GM18909 (cell line): ENCODE results near the gene GLOD4.
"Not testable (repeated sequence)": the region's sequence is repeated elsewhere in the genome, so short reads cannot be mapped to it uniquely, and the experiment has no call there.

Source experiments
- ATAC-seq: cut with Tn5 transposase; IDR thresholded peaks from one replicate; pipeline ENCODE4 v1.9.1; 2021; ENCODE audit warnings: mild to moderate bottlenecking; ENCODE audit not compliant: unreplicated experiment, poor library complexity

The GLOD4 gene

GRCh38 chr17:784143-784542, 2.1 kb upstream of the GLOD4 start:
- ATAC-seq: no peak

GRCh38 chr17:778096-778495, 4.0 kb downstream of the GLOD4 start:
- no peak for ATAC-seq

GRCh38 chr17:774313-774584, 7.8 kb downstream of the GLOD4 start:
- no peak for ATAC-seq

- no peak for ATAC-seq
Observed at GRCh38 chr17:773467-774312, 8.4 kb downstream of the GLOD4 start.

GRCh38 chr17:773016-773415, 9.1 kb downstream of the GLOD4 start:
- ATAC-seq: no peak

GRCh38 chr17:767076-767475, 15.0 kb downstream of the GLOD4 start:
- ATAC-seq: no peak

GRCh38 chr17:760371-760770, 21.7 kb downstream of the GLOD4 start:
- ATAC-seq: no peak

GRCh38 chr17:759964-760363, 22.1 kb downstream of the GLOD4 start:
- ATAC-seq: no peak

GRCh38 chr17:756010-756567, 26.0 kb downstream of the GLOD4 start:
- not testable (repeated sequence) for ATAC-seq

GRCh38 chr17:755319-755961, 26.6 kb downstream of the GLOD4 start:
- ATAC-seq: not testable (repeated sequence)

- ATAC-seq: no peak
Observed at GRCh38 chr17:753418-753817, 28.7 kb downstream of the GLOD4 start.

- no peak for ATAC-seq
Observed at GRCh38 chr17:752620-753219, 29.4 kb downstream of the GLOD4 start.

- peak; percentile 86 for ATAC-seq
Observed at GRCh38 chr17:752002-752619, 30.0 kb downstream of the GLOD4 start, which contains the start of gene GEMIN4. Gene GEMIN4 (minus strand): TSS chr17:752264. CDS start chr17:752142, 122 bp downstream.

GRCh38 chr17:751269-752001, 30.6 kb downstream of the GLOD4 start:
- peak; percentile 46 for ATAC-seq

GRCh38 chr17:750431-751037, 31.5 kb downstream of the GLOD4 start:
- no peak for ATAC-seq

- ATAC-seq: not testable (repeated sequence)
Observed at GRCh38 chr17:749359-749758, 32.7 kb downstream of the GLOD4 start.

GRCh38 chr17:748604-749003, 33.5 kb downstream of the GLOD4 start:
- ATAC-seq: not testable (repeated sequence)

- no peak for ATAC-seq
Observed at GRCh38 chr17:746783-747629, 35.1 kb downstream of the GLOD4 start.

GRCh38 chr17:746181-746580, 35.9 kb downstream of the GLOD4 start:
- ATAC-seq: no peak
